ENCODE results near the gene HSPBP1. TPM values are rescaled to one million over a fixed set of nuclear protein-coding genes. Genes with fewer than 3 reads are reported as not detected.
A peak's percentile ranks its signal among the peaks of the same experiment; 100 is the strongest.

Gene HSPBP1
- total RNA-seq, 1 donor from 2014 or later, result 29.1 TPM

GRCh38 chr19:55264531-55264930 is 15.4 kb downstream of the HSPBP1 start:
- Mint-ChIP-seq H3K4me1 (peaks cover 5% of the 10 kb centered on the region), H3K27ac (no peak overlapping the region), H3K9me3 (peaks cover 8% of the 10 kb centered on the region), H3K4me3 (no peak overlapping the region), H3K36me3 (peaks cover 10% of the 10 kb centered on the region), H3K27me3 (ENCODE audit: low read depth) (no peaks in the 10 kb centered on the region)
- no peak for DNase-seq (ENCODE audit: low spot score in 2 of 2, unreplicated experiment in 2 of 2)
- TF ChIP-seq CTCF (IDR thresholded peaks at IDR 0.05; ENCODE audit: unreplicated experiment), result no peak

- peaks cover 8% of the 10 kb centered on the region for H3K36me3 Mint-ChIP-seq
- H3K9me3 Mint-ChIP-seq, result peaks cover 8% of the 10 kb centered on the region
- no peak overlapping the region for H3K4me3 Mint-ChIP-seq
- H3K4me1 Mint-ChIP-seq, result peaks cover 15% of the 10 kb centered on the region
- no peak for DNase-seq (ENCODE audit: low spot score in 2 of 2, unreplicated experiment in 2 of 2)
- no peak for TF ChIP-seq CTCF (IDR thresholded peaks at IDR 0.05; ENCODE audit: unreplicated experiment)
- H3K27ac Mint-ChIP-seq, result no peak overlapping the region
- no peaks in the 10 kb centered on the region for H3K27me3 Mint-ChIP-seq (ENCODE audit: low read depth)
These were observed 17.6 kb downstream of the HSPBP1 start for GRCh38 chr19:55262359-55262758.

- no peak for DNase-seq (ENCODE audit: low spot score in 2 of 2, unreplicated experiment in 2 of 2)
- no peak overlapping the region for H3K4me3 Mint-ChIP-seq
- peaks cover 22% of the 10 kb centered on the region for H3K4me1 Mint-ChIP-seq
- no peak overlapping the region for H3K27ac Mint-ChIP-seq
- TF ChIP-seq CTCF (IDR thresholded peaks at IDR 0.05; ENCODE audit: unreplicated experiment), result no peak
- no peaks in the 10 kb centered on the region for H3K27me3 Mint-ChIP-seq (ENCODE audit: low read depth)
- H3K36me3 Mint-ChIP-seq, result peaks cover 6% of the 10 kb centered on the region
- H3K9me3 Mint-ChIP-seq, result peaks cover 6% of the 10 kb centered on the region
These were observed 18.2 kb downstream of the HSPBP1 start for GRCh38 chr19:55261671-55262126.

GRCh38 chr19:55259540-55260210 is 20.2 kb downstream of the HSPBP1 start:
- no peak for DNase-seq (ENCODE audit: low spot score in 2 of 2, unreplicated experiment in 2 of 2)
- Mint-ChIP-seq H3K9me3 (no peaks in the 10 kb centered on the region), H3K36me3 (no peaks in the 10 kb centered on the region), H3K4me1 (peaks cover 36% of the 10 kb centered on the region), H3K27ac (peak overlapping the region; percentile 98), H3K27me3 (ENCODE audit: low read depth) (no peaks in the 10 kb centered on the region), H3K4me3 (peak overlapping the region; percentile 77)
- no peak for TF ChIP-seq CTCF (IDR thresholded peaks at IDR 0.05; ENCODE audit: unreplicated experiment)

- DNase-seq (ENCODE audit: low spot score in 2 of 2, unreplicated experiment in 2 of 2), result peak; percentile 96 to 99
- Mint-ChIP-seq H3K4me1 (peaks cover 37% of the 10 kb centered on the region), H3K27me3 (ENCODE audit: low read depth) (no peaks in the 10 kb centered on the region), H3K36me3 (no peaks in the 10 kb centered on the region), H3K9me3 (no peaks in the 10 kb centered on the region), H3K4me3 (peak within 1 kb of the TSS; percentile 99), H3K27ac (peak within 1 kb of the TSS; percentile 98)
- TF ChIP-seq CTCF (IDR thresholded peaks at IDR 0.05; ENCODE audit: unreplicated experiment), result no peak
These were observed 20.9 kb downstream of the HSPBP1 start, which contains the start of gene PPP6R1 for GRCh38 chr19:55258828-55259539. Gene PPP6R1, minus strand, starts transcription at chr19:55259017. Its CDS starts 11,914 bp downstream, at chr19:55247103.

Measured in mesothelial cell of epicardium (in vitro differentiated cells).